Measurements from ENCODE around the gene MAP4.
"Not testable (repeated sequence)": the region's sequence is repeated elsewhere in the genome, so short reads cannot be mapped to it uniquely, and the experiment has no call there.

- TF ChIP-seq POLR2AphosphoS5, CTCF (IDR thresholded peaks at IDR 0.05): not testable (repeated sequence)
These were observed 128.2 kb downstream of the MAP4 start for GRCh38 chr3:47887991-47888390.

Measured in gastroesophageal sphincter (tissue), 3 donors.